HG03521 (cell line): ENCODE measurements around the gene EXD1.
A peak's percentile ranks its signal among the peaks of the same experiment; 100 is the strongest.
"Not testable (repeated sequence)": the region's sequence is repeated elsewhere in the genome, so short reads cannot be mapped to it uniquely, and the experiment has no call there.

Experiments used
- ATAC-seq: cut with Tn5 transposase; IDR thresholded peaks from one replicate; pipeline ENCODE4 v1.9.1; 2021; ENCODE audit warnings: mild to moderate bottlenecking, moderate library complexity; ENCODE audit not compliant: unreplicated experiment

EXD1 gene, protein sequence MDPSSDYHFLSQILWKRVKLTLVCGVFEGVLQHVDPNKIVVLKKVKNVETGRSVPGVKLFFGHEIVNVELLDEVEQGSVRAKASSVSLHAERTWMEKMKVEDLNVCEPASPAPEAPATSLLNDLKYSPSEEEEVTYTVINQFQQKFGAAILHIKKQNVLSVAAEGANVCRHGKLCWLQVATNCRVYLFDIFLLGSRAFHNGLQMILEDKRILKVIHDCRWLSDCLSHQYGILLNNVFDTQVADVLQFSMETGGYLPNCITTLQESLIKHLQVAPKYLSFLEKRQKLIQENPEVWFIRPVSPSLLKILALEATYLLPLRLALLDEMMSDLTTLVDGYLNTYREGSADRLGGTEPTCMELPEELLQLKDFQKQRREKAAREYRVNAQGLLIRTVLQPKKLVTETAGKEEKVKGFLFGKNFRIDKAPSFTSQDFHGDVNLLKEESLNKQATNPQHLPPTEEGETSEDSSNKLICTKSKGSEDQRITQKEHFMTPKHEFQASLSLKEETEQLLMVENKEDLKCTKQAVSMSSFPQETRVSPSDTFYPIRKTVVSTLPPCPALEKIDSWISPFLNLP

DNA sequence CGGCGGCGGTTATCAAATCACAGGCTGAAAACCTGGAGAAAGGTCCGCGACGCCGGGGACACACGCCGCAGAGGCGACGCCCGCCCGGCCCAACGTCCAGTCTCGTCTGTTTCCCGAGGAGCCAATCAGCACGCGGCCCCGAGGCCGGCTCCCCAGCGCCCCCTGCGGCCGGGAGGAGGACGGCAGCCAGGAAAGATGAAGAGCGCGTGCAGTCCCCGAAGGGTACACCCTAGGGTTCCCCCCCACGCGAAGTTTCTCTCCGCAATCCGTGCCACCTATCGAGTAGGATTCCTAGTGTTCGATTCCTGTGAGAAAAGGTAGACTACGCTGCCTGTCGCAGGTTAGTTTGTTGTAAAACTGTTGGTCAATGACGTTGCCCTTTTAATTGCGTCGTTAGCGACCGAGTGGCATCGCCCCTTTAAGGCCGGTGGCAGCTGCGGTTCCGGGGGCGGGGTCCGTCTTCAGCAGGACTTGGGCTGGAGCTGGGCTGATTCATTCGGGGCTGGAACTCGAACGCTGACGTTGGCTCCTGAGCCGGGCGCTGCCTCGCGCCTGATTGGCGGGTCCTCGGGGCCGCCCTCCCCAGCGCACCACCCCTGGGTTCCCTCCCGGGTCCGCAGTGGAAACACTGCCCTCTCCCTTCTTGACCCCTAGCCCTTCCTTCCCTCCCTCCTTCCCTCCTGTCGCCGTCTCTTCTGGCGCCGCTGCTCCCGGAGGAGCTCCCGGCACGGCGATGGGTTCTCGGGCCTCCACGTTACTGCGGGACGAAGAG lies at the start of gene EXD1, which contains the start of gene CHP1:
TSS of gene EXD1 (minus strand) at position 108 of the 772 bp plus-strand sequence. CDS start 4,182 bp downstream, outside the sequence.
TSS of gene CHP1 (plus strand) at position 619 of the 772 bp plus-strand sequence. CDS start at position 734, 115 bp downstream.
- peak; percentile 90 for ATAC-seq

- ATAC-seq, result no peak
Observed at GRCh38 chr15:41279535-41280283, 49.2 kb upstream of the EXD1 start.

DNA sequence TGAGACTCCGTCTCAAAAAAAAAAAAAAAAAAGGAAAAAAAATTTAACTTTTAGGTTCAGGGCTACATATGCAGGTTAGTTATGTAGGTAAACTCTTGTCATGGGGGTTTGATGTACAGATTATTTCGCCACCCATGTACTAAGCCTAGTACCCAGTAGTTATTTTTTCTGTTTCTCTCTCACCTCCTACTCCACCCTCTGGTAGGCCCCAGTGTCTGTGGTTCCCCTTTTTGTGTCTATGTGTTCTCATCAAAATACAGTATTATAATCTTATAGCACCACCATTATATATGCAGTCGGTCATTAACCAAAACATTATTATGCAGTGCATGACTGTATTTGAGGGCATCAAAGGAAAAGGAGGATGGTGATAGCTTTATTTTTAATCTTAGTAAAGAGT lies 47.8 kb upstream of the EXD1 start:
- no peak for ATAC-seq

DNA sequence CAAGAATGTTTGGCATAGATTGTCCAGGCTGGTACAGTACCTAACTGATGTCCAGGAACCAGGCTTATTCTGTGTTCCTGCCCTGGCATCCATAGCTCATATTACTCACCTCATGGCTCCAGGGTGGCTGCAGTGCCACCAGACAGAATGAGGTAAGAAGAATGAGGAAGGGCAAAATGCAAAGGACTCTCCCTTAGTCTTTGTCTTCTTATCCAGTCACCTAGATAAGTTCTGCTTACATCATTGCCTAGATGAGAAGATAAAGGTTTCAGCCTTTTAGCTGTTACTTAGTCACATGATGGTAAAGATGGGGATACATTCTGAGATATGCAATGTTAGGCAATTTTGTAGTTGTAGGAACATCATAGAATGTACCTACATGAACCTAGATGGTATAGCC lies 46.3 kb upstream of the EXD1 start:
- ATAC-seq, result no peak

DNA sequence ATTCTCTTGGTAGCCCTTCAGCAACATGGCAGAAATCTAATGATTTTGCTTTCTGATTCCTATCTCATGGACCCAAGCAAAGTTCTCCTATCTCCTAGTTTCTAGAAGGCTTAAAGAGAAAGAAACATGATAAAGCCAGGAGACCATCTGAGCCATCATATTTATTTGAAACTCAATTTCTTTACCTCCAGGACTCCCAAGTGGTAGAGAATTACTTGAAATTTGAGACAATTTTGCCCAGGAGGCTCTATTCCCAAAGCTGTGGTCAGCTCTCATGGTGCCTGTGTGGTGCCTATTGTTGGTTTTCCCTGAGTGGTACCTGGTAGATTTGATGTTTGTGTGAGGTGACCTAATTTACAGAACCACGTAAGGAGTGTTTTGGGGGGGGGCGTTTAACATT lies 39.3 kb upstream of the EXD1 start:
- no peak for ATAC-seq

DNA sequence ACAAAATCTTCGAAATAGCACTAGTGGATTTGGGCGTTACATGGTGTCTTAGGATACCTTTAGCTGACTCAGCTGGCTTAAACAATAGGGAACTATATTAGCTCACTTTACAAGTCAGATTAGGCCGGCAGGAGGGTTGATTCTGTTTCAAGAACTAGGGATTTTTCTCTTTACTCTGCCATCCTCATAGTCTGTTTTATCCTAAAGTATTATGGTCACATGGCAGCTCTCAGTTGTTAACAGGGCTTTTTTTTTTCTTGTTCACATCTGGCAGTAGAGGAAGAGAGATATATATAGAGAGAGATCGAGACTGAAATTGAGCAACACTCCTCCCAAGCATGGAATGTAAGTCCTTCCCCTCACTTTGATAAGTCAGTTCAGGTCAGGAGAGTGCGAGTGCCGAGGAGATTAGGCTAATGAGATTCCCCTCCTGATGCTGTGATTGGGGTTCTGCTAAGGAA lies 33.4 kb upstream of the EXD1 start:
- no peak for ATAC-seq

GRCh38 chr15:41262571-41262970 lies 32.0 kb upstream of the EXD1 start:
- ATAC-seq, result no peak

DNA sequence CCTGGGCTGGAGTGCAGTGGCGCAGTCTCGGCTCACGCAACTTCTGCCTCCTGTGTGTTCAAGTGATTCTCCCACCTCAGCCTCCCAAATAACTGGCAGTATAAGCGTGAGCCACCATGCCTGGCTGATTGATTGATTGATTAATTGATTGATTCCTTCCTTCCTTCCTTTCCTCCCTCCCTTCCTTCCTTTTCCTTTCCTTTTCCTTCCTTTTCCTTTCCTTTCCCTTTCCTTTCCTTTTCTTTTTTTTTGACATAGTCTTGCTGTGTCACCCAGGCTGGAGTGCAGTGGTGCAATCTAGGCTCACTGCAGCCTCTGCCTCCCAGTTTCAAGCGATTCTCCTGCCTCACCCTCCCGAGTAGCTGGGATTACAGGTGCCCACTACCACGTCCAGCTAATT lies 30.4 kb upstream of the EXD1 start:
- ATAC-seq, result not testable (repeated sequence)

DNA sequence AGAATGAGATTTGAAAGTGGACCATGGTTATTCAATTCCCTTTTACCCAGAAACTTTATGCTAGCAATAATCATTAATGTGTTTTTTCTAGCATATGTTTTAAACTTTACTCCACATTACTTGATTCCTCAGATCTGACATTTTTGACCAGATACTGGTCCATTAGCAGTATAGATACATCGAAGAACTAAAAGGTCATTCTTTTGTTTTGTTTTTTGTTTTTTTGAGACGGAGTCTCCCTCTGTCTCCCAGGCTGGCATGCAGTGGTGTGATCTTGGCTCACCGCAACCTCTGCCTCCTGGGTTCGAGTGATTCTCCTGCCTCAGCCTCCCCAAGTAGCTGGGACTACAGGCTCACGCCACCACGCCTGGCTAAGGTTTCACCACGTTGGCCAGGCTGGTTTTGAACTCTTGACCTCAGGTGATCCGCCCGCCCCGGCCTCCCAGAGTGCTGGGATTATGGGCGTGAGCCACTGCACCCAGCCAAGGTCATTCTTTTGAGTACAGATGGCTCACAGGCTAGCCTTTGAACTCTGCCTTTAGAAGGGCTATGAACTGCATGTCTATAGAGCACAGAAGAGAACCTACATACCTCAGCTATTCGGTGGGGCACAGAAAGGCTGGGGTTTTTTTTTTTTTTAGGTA lies 29.1 kb upstream of the EXD1 start:
- no peak for ATAC-seq

- no peak for ATAC-seq
Observed at GRCh38 chr15:41258750-41259471, 28.4 kb upstream of the EXD1 start.

DNA sequence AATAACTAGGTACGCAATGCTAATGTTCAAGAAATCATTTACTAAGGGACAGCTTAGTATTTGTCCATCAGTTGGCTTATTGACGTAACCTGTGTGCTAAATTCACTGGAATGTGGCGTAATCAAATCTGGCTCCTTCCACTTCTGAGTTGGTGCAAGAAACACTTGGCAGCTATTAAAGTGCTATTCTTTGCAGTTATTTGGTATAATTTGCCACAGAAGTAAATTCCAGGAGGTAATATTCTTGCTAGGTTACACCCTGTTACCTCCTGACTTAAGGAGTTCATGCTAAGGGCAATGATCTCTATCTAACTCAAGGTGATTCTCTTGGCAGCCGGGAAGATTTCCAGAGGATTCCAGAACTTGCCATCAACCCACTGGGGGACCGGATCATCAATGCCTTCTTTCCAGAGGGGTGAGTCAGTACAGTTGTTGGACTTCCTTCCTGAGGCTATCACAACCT lies 26.1 kb upstream of the EXD1 start:
- ATAC-seq, result no peak

GRCh38 chr15:41256103-41256502 lies 25.5 kb upstream of the EXD1 start:
- ATAC-seq, result no peak

DNA sequence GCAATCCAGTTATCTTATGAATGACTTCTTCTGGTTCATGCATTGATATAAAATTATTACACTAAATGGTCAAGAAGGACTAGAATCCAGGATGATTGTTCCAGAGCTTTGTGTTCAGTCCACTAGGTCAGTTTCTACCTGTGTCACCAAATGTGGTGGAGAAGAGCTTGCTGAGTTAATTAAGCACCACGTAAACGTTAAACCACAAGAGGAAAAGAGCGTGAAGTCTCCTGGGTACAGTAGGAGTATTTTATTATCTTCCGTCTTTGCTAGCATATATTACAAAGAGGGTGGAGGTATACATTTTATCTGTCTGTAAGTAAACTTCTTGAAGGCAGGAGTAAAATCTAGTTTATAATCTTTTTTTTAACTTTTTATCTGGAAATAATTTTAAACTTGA lies 24.0 kb upstream of the EXD1 start:
- no peak for ATAC-seq

- ATAC-seq, result no peak
Observed at GRCh38 chr15:41251411-41251810, 20.9 kb upstream of the EXD1 start.

DNA sequence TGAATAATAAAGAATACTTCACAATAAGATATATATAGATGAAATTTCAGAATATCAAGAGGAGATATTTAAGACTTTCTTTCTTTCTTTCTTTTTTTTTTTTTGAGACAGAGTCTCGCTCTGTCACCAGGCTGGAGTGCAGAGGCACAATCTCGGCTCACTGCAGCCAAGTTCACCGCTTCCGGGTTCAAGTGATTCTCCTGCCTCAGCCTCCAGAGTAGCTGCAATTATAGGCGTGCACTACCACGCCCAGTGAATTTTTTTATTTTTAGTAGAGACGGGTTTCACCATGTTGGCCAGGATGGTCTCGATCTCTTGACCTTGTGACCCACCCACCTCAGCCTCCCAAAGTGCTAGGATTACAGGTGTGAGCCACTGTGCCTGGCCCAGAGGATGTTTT lies 20.2 kb upstream of the EXD1 start:
- not testable (repeated sequence) for ATAC-seq

DNA sequence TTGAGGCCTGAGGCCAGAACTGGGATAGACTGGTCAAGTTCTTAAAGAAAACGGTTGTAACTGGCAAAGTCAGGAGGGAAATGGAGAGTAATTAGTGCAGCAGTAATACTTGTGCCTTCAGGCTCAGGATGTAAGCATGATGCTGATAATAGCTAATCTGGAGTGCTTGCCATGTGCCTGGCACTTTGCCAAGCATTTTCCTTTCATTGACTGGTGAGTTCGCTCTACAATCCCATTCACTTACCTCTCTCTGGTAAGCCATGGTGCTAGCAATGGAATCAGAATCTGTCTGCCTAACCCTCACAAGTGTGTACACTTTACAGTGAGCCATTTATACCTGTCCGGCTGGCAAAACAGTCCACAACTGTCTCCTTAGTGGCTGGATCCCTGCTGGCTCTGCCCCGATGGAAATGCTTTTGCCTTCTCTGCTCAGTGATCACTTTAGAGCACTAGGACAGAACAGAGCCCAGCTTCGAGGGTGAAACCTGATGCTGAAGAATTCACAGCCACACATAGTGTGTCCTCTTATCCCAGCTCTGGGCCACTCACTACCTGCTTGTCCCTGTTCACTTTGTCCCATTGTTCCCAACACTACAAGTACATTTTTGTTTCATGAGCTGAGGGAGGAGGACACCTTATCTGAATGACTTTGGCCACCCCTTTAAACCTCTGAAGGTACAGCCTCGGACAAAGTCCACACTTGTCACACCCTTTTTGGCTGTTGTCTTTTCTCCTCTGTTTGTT lies 10.8 kb upstream of the EXD1 start:
- no peak for ATAC-seq

GRCh38 chr15:41238100-41238499 lies 7.5 kb upstream of the EXD1 start:
- no peak for ATAC-seq

DNA sequence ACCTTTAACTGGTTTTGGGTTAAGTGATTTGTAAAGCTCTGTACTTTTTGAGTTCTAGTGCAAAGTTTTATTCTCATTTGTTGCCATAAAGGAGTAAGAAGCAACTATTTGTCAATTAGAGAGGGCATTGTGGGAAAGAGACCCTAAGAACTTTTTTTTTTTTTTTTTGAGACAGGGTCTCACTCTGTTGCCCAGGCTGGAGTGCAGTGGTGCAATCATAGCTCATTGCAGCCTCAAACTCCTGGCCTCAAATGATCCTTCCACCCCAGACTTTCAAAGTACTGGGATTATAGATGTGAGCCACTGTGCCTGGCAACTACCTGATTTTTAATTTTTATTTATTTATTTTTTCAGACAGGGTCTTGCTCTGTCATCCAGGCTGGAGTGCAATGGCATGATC lies 5.4 kb upstream of the EXD1 start:
- ATAC-seq, result no peak

- ATAC-seq, result not testable (repeated sequence)
Observed at GRCh38 chr15:41235228-41235627, 4.7 kb upstream of the EXD1 start.
